Esophagus muscularis mucosa (tissue), 4 donors: ENCODE data around the gene IRX3.

Experiments used
- CTCF ChIP-seq, 3 experiments: fragments of 200-600 bp in 2 of 3; fragments of 450-650 bp in 1 of 3; sonication (generic) in 2 of 3; IDR thresholded peaks; one replicate each; pipeline ENCODE4 v1.5.1; 2017 to 2019; ENCODE audit warnings: antibody characterized with exemption in 3 of 3, mild to moderate bottlenecking in 2 of 3, moderate library complexity in 1 of 3
- EP300 ChIP-seq: sonication (generic); formaldehyde crosslinking; IDR thresholded peaks from one replicate; pipeline ENCODE4 v1.6.1; 2017; ENCODE audit warnings: antibody characterized with exemption
- POLR2A ChIP-seq: fragments of 450-650 bp; IDR thresholded peaks from one replicate; pipeline ENCODE4 v1.6.1; 2017; ENCODE audit warnings: antibody characterized with exemption, moderate library complexity, mild to moderate bottlenecking, low read depth
- POLR2AphosphoS5 ChIP-seq, 2 donors: sonication (generic); formaldehyde crosslinking; IDR thresholded peaks; one replicate each; pipeline ENCODE4 v1.6.1; 2017; ENCODE audit warnings: antibody characterized with exemption in 2 of 2

- TF ChIP-seq CTCF (IDR thresholded peaks at IDR 0.05) (no peak), POLR2AphosphoS5 (IDR thresholded peaks at IDR 0.05) (no peak), POLR2A (no peak), EP300 (no peak)
These were observed 39.7 kb upstream of the IRX3 start for GRCh38 chr16:54326266-54326662.
